BJ (cell line): Measurements from ENCODE around the gene PLIN1. TPM values are rescaled to one million over a fixed set of nuclear protein-coding genes. Genes with fewer than 3 reads are reported as not detected.

Experiments used
- CTCF ChIA-PET: fragments of 350-600 bp; formaldehyde crosslinking; extraction: SDS; loops from one replicate; lab custom pipeline; 2021; ENCODE audit warnings: antibody characterized with exemption, inconsistent platforms; lab: Yijun Ruan, JAX
- POLR2A ChIA-PET: fragments of 300-600 bp; sonication (Branson Sonifier 250); formaldehyde crosslinking; extraction: SDS; loops from one replicate; lab custom pipeline; 2021; ENCODE audit warnings: antibody characterized with exemption; lab: Charles Lee
- DNase-seq: peaks from one replicate; pipeline ENCODE4 v3.0.0-alpha.2; 2011; ENCODE audit warnings: low read depth
- H3K27me3 ChIP-seq: 2 replicates; pipeline ENCODE4 v1.6.0; 2011; ENCODE audit warnings: low read length; ENCODE audit not compliant: control insufficient read depth, insufficient read depth
- H3K36me3 ChIP-seq: 2 replicates; pipeline ENCODE4 v1.5.1; 2011; ENCODE audit warnings: low read length; ENCODE audit not compliant: control insufficient read depth, insufficient read depth
- H3K4me3 ChIP-seq: 2 replicates; pipeline ENCODE4 v1.5.1; 2011; ENCODE audit warnings: low read depth, mild to moderate bottlenecking, control low read depth, low read length
- CTCF ChIP-seq: IDR thresholded peaks from 2 replicates; pipeline ENCODE4 v1.5.1; 2011; ENCODE audit warnings: low read depth, mild to moderate bottlenecking, control low read depth, inconsistent platforms, low read length, moderate library complexity; ENCODE audit not compliant: insufficient read depth
- polyA plus RNA-seq: library from polyadenylated mRNA; depleted of rRNA; stranded (reverse); fragments of >200 nt; gene quantifications from 2 replicates; pipeline ENCODE4 v1.2.3, GENCODE V29; 2011

The PLIN1 gene
- polyA plus RNA-seq, 1 experiment = 0.06 TPM

GRCh38 chr15:89649013-89649625 is 30.0 kb downstream of the PLIN1 start:
- peaks cover 17% of the 10 kb centered on the region for H3K36me3 ChIP-seq
- no peaks in the 10 kb centered on the region for H3K27me3 ChIP-seq
- ChIA-PET CTCF (interaction anchor here (0.7 to 1.3 kb wide), 3 partner anchors 14 to 25 kb away, joined by 3 read pairs; no protein-coding TSS in a partner anchor), POLR2A (no interaction called here)
- H3K4me3 ChIP-seq = no peak overlapping the region
- no peak for TF ChIP-seq CTCF
- no peak for DNase-seq

GRCh38 chr15:89648106-89649012 is 30.8 kb downstream of the PLIN1 start:
- Histone ChIP-seq H3K27me3 (no peaks in the 10 kb centered on the region), H3K36me3 (peaks cover 17% of the 10 kb centered on the region), H3K4me3 (no peak overlapping the region)
- ChIA-PET POLR2A (no interaction called here), CTCF (interaction anchor here (0.7 to 1.5 kb wide), 10 partner anchors 15 to 92 kb away, joined by 3 to 7 read pairs (median 4); no protein-coding TSS in a partner anchor)
- DNase-seq = no peak
- TF ChIP-seq CTCF = no peak

- peaks cover 16% of the 10 kb centered on the region for H3K36me3 ChIP-seq
- CTCF ChIA-PET = interaction anchor here (0.7 to 2.1 kb wide), 16 partner anchors 11 to 147 kb away, joined by 3 to 12 read pairs (median 4); no protein-coding TSS in a partner anchor
Measured at GRCh38 chr15:89647191-89647851, 31.8 kb downstream of the PLIN1 start.

GRCh38 chr15:89646416-89647141 is 32.6 kb downstream of the PLIN1 start:
- H3K4me3 ChIP-seq = no peak overlapping the region
- no peak for DNase-seq
- no peaks in the 10 kb centered on the region for H3K27me3 ChIP-seq
- CTCF ChIA-PET = interaction anchor here (0.8 to 2.1 kb wide), 13 partner anchors 12 to 242 kb away, joined by 3 to 12 read pairs (median 4); partner anchors contain the start of gene MESP1
- POLR2A ChIA-PET = no interaction called here
- H3K36me3 ChIP-seq = peaks cover 19% of the 10 kb centered on the region
- no peak for TF ChIP-seq CTCF

More at GRCh38 chr15:89647191-89647851, 31.8 kb downstream of the PLIN1 start:
- Histone ChIP-seq H3K27me3 (no peaks in the 10 kb centered on the region), H3K4me3 (no peak overlapping the region)
- DNase-seq = no peak
- TF ChIP-seq CTCF = peak; percentile 95
- POLR2A ChIA-PET = no interaction called here
